GM19238 (cell line): Measurements from ENCODE around the gene FANCC.

ENCODE experiments used
- DNase-seq: peaks from one replicate; pipeline ENCODE4 v3.0.0; 2011; ENCODE audit warnings: low spot score; ENCODE audit not compliant: insufficient read length

FANCC gene

DNA sequence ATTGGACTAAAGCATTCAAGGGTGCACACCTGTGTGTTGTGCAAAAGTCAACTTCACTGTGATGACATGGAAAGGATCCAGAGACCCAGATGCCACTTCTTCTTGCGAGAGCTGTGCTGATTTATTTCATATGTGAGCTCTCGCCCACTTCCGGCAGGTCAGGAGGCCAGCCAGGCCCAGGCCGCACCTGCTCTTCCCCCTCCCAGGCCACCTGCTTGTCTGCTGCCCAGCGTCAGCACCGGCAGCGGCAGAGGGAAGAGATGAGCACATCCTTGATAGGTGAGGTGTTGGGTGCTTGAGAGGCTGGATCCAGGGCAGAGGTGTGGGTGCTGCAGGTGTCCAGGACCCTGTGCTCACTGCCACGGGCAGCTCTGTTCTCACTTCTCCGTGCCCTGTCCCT, 242.9 kb downstream of the FANCC start:
- no peak for DNase-seq

- no peak for DNase-seq
Observed at GRCh38 chr9:95073918-95074317, 243.6 kb downstream of the FANCC start.

- no peak for DNase-seq
Observed at GRCh38 chr9:95073042-95073607, 244.4 kb downstream of the FANCC start.

- no peak for DNase-seq
Observed at GRCh38 chr9:95071925-95072324, 245.6 kb downstream of the FANCC start.

- DNase-seq, result no peak
Observed at GRCh38 chr9:95071450-95071849, 246.1 kb downstream of the FANCC start.

- DNase-seq, result no peak
Observed at GRCh38 chr9:95070549-95071021, 246.9 kb downstream of the FANCC start.

- no peak for DNase-seq
Observed at GRCh38 chr9:95067897-95068296, 249.6 kb downstream of the FANCC start.

DNA sequence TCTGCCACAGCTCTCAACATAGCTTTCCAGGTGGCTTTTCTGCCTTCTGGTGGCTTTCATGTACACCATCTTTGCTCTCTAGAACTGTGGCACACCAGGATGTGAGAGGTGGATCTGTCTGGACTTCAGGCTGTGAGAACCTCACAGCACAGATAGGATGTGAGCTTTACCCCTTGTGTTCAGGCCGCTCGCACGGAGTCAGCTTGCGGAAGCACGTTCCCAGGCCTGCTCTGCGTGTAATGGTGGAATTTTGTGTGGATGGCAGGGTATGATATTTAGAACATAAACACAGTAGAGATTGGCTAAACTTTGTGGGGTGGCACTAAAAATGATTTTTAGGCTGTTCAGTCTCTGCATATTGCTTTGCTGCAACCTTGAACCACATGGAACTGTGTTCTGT, 250.5 kb downstream of the FANCC start:
- no peak for DNase-seq

- DNase-seq, result no peak
Observed at GRCh38 chr9:95065224-95065623, 252.3 kb downstream of the FANCC start.

GRCh38 chr9:95063300-95063699, 254.2 kb downstream of the FANCC start:
- no peak for DNase-seq

- DNase-seq, result no peak
Observed at GRCh38 chr9:95062596-95063065, 254.9 kb downstream of the FANCC start.

GRCh38 chr9:95061916-95062595, 255.5 kb downstream of the FANCC start:
- DNase-seq, result no peak

DNA sequence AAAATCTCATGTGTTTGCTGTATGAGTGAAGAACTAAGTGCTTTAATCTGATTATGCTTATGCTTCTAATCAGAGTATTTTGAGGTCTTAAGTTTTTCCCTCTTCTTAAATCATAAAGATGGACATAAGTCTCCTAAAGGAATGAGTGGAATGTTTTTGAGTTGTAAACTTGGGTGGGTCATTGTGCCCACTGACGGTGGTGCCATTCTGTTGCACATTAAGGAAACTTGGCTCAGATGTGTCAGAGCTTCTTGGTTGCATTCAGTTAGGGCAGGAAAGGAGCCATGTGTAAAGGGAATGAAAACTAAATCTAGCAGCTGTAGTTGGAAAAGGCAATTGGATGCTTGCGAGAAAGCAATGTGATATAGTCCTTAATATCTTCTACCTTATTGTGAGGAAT, 256.6 kb downstream of the FANCC start:
- no peak for DNase-seq

DNA sequence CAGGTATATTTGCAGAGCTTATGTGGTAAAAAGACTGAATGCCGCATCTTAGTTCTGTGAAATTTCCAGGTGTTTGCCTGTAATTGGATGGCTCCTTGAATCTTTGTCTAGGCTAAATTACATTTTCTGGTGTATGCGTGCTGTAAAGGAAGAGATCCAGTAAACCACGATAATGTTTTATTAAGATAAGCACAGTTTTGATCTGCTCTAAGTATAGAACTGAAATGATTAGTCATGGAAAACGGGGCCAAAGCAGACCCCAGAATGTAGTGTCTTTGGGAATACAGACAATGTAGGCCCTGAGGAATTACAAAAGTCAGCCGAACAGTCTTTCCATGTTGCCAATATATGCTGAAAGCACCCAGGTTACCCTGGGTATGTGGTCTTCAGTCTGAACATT, 257.3 kb downstream of the FANCC start:
- DNase-seq, result no peak

GRCh38 chr9:95058795-95059386, 258.6 kb downstream of the FANCC start:
- DNase-seq, result no peak

DNA sequence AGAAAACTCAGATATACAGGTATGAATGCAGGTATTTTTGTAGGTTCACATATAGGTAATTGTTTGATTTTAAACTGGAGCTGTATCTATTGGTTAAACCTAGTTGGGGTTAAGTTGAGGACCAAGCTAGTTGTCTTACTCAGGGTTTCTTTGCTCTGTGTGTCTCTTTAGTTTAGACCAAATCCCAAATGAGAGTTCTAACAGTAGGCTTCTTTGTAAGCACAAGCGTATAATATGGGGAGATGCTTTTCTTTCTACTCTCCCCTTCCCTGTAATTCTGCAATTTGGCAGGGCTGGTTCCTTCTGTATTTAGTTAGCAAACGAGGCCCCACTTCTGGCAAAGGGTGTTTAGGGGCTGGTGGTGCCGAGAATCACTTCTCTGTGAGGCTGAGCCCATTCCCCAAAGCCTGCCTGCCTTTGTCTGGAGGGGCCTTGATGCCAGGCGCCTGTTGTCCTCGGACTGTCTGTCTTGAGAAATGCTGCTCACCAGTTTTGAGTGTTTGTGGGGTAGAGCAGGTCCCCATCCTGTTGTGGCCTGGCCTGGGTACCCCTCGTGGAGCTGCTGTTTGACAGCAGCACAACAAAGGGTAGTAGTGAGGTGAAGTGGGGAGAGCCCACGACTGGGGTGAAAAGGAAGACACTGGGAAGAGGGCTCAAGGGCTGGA, 259.3 kb downstream of the FANCC start:
- DNase-seq, result no peak

DNA sequence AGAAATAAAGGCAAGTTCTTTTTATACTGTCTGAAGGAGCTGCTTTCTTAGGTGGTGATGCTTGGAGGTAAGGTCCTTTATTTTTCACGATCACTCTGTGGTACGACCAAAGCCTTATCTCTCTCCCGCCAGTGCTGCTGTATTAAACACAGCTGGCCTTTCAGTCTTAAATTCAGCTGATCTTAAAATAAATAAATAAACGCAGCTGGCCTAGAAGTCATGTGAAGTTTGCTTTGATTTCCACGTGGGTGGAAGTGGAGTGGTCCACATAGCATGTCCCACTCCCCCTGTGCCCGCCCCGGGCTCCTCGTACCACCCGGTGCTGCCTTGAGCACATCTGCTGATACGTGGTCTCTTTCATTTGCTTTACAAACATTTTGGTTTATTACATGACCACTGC, 260.4 kb downstream of the FANCC start:
- DNase-seq, result no peak

- no peak for DNase-seq
Observed at GRCh38 chr9:95055851-95056551, 261.5 kb downstream of the FANCC start.

GRCh38 chr9:95055334-95055850, 262.1 kb downstream of the FANCC start:
- no peak for DNase-seq

GRCh38 chr9:95053611-95054570, 263.6 kb downstream of the FANCC start:
- DNase-seq, result no peak
